ENCODE measurements around the gene ZNF281.

DNA sequence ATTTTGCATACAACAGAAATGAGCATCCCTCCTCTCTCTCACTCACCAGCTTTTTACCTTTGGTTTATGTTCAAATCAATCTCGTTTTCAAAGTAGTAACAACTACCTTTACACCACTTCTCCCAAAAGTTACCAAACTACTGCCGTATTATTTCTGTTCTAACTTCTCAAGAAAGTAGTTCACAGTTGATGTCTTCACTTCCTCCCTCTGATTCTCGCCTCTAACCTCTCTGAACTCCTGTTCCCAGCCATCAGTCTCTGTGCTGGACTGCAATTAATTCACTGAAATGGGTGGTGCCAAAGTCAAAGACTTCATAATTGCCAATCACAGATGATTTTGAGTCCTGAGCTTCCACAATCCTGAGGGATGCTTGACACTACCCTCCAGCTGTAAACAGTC lies 54.0 kb downstream of the ZNF281 start:
- TF ChIP-seq, protein P1, sequence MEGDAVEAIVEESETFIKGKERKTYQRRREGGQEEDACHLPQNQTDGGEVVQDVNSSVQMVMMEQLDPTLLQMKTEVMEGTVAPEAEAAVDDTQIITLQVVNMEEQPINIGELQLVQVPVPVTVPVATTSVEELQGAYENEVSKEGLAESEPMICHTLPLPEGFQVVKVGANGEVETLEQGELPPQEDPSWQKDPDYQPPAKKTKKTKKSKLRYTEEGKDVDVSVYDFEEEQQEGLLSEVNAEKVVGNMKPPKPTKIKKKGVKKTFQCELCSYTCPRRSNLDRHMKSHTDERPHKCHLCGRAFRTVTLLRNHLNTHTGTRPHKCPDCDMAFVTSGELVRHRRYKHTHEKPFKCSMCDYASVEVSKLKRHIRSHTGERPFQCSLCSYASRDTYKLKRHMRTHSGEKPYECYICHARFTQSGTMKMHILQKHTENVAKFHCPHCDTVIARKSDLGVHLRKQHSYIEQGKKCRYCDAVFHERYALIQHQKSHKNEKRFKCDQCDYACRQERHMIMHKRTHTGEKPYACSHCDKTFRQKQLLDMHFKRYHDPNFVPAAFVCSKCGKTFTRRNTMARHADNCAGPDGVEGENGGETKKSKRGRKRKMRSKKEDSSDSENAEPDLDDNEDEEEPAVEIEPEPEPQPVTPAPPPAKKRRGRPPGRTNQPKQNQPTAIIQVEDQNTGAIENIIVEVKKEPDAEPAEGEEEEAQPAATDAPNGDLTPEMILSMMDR (IDR thresholded peaks at IDR 0.05): no peak
- no peak for TF ChIP-seq EZH2 (IDR thresholded peaks at IDR 0.05)
